GM23248 (cell line): ENCODE results near the gene NME8.

ENCODE experiments used
- EZH2 ChIP-seq: fragments of 200-600 bp; sonication (generic); IDR thresholded peaks from 2 replicates; pipeline ENCODE4 v1.6.1; 2018; ENCODE audit warnings: antibody characterized with exemption, mild to moderate bottlenecking; ENCODE audit not compliant: insufficient read depth, poor library complexity, severe bottlenecking
- EZH2phosphoT487 ChIP-seq: fragments of 200-600 bp; sonication (generic); IDR thresholded peaks from 2 replicates; pipeline ENCODE4 v1.6.1; 2018; ENCODE audit warnings: antibody characterized with exemption, moderate library complexity, mild to moderate bottlenecking, low read depth; ENCODE audit not compliant: insufficient read depth

DNA sequence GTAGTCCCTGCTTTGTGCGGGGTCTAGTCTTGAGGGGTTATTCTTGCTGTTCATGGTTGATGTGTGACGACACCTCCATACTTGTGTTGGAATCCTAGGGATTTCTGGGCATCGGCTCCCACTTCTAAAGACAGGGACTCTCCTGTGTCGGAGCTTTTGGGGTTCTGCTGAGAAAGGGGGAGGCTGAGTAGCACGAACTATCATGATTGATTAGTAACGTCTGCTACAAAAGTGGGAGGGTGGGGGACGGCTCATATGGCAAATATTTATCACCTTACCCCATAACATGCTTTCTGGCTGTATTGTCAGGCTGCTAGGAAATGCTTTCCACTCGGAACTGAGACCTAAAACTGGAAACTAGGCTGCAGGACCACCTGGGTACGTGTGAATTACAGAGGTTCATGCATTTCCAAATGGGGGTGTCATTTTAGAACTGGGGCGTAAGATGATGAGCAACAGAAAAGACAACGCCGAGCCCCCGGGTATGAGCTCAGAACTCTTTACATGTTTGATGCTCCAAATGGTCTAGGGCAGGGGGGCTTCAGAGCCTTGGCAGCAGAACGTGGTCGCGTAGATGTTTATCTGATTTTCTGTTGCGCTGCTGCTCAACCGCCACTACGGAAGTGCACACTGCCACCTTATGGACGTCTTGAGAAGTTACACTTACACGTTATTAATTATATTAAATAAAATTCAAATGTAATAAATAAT lies 15.1 kb upstream of the NME8 start:
- TF ChIP-seq EZH2phosphoT487, result no peak
- TF ChIP-seq EZH2, result no peak
